AG10803 (cell line): Measurements from ENCODE around the gene GZF1.
A peak's percentile ranks its signal among the peaks of the same experiment; 100 is the strongest.

Experiments
- DNase-seq: peaks from one replicate; pipeline ENCODE4 v3.0.0; 2010; ENCODE audit warnings: low read depth
- H3K4me3 ChIP-seq: 2 replicates; pipeline ENCODE4 v1.5.1; 2011; ENCODE audit warnings: mild to moderate bottlenecking, low read length, control low read depth
- TF ChIP-seq, protein P1 (sequence below): conservative IDR thresholded peaks from 2 replicates; pipeline ENCODE4 v1.5.1; 2011; ENCODE audit warnings: mild to moderate bottlenecking, low read length, control low read depth, inconsistent platforms

GZF1 gene

DNA sequence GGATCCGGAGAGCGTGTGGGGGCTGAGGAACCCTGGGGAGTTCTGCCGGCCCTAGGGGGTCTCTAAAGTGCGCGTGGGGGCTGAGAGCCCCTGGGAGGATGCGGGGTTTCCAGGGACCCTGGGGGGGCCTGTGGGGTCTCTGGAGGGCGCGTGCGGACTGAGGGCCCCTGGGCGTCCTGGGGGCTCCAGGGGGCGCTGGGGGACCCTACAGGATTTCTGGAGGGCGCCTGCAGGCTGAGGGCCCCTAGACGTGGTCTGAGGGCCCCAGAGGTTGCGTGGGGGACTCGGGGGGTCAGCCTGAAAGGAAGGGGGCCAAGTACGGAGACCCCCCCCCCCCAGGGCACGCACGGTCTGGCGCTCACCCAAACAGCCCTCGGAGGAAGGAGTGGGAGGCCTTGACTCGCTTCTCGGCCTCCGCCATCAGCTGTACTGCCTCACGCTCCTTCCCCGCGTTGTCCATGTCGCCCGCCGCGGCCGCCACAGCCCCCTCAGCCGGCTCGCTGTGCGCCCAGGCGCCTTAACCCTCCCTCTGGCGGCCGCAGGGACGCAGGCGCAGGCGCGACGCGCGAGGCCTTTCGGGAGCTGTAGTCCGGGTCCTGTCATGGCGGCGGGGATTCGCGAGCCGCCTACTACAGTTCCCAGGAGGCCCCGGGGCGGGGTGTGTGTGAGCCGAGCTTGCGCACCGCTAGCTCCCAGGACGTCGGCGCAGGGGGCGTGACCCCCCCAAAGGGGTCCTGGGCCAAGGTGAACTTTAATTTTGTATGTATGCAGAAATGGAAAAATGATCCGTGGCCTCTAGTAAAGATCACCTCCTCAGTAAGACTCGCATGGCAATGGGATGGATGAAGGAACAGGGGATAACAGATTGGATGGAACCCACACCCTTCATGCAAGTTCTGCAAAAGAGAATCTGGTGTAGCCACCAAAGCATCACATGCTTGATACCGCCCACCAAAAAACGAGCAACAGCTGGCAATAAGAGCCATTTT is 59.3 kb downstream of the GZF1 start, which contains the start of gene NAPB:
Gene NAPB, minus strand, starts transcription at position 546 of the 989 bp plus-strand sequence. Its CDS starts 86 bp downstream, at position 460.
- TF ChIP-seq, protein P1, sequence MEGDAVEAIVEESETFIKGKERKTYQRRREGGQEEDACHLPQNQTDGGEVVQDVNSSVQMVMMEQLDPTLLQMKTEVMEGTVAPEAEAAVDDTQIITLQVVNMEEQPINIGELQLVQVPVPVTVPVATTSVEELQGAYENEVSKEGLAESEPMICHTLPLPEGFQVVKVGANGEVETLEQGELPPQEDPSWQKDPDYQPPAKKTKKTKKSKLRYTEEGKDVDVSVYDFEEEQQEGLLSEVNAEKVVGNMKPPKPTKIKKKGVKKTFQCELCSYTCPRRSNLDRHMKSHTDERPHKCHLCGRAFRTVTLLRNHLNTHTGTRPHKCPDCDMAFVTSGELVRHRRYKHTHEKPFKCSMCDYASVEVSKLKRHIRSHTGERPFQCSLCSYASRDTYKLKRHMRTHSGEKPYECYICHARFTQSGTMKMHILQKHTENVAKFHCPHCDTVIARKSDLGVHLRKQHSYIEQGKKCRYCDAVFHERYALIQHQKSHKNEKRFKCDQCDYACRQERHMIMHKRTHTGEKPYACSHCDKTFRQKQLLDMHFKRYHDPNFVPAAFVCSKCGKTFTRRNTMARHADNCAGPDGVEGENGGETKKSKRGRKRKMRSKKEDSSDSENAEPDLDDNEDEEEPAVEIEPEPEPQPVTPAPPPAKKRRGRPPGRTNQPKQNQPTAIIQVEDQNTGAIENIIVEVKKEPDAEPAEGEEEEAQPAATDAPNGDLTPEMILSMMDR: peak; percentile 21
- peak; percentile 88 for DNase-seq
- H3K4me3 ChIP-seq: peak within 1 kb of the TSS; percentile 90
